Kidney (tissue), 14 donors: ENCODE results near the gene B4GALT6. TPM values are rescaled to one million over a fixed set of nuclear protein-coding genes. Genes with fewer than 3 reads are reported as not detected.

Source experiments
- DNase-seq, 5 donors: peaks; one replicate each; pipeline ENCODE4 v3.0.0-alpha.2; 2013 to 2020
- FAIRE-seq: peaks from 2 replicates; lab custom pipeline; 2012; peaks lifted over from hg19 to GRCh38; lab: Jason Lieb, UNC
- H3K27ac ChIP-seq, 2 donors: one replicate each; pipeline ENCODE4 v1.7.0; 2013; ENCODE audit warnings: low read depth in 2 of 2, low read length in 2 of 2, inconsistent platforms in 1 of 2
- H3K27me3 ChIP-seq: one replicate; pipeline ENCODE4 v1.7.1; 2013; ENCODE audit warnings: low read length, inconsistent platforms; ENCODE audit not compliant: control insufficient read depth, insufficient read depth
- H3K36me3 ChIP-seq, 3 donors: one replicate each; pipeline versions ENCODE4 v1.7.0 to v1.7.1; 2013; ENCODE audit warnings: low read length in 3 of 3, control low read depth in 1 of 3, inconsistent platforms in 1 of 3; ENCODE audit not compliant: insufficient read depth in 3 of 3, control insufficient read depth in 2 of 3
- H3K4me1 ChIP-seq, 3 donors: one replicate each; pipeline versions ENCODE4 v1.7.0 to v1.7.1; 2013; ENCODE audit warnings: low read length in 3 of 3, inconsistent platforms in 1 of 3, low read depth in 1 of 3; ENCODE audit not compliant: control insufficient read depth in 2 of 3, insufficient read depth in 2 of 3
- H3K4me3 ChIP-seq, 3 donors: one replicate each; pipeline versions ENCODE4 v1.7.0 to v1.8.1; 2013; ENCODE audit warnings: low read length in 3 of 3, control low read depth in 1 of 3, inconsistent platforms in 1 of 3
- H3K9ac ChIP-seq, 3 donors: one replicate each; pipeline versions ENCODE4 v1.7.0 to v1.7.1; 2013; ENCODE audit warnings: low read length in 3 of 3, control low read depth in 1 of 3, inconsistent platforms in 1 of 3
- H3K9me3 ChIP-seq, 3 donors: one replicate each; pipeline versions ENCODE4 v1.7.0 to v1.7.1; 2013; ENCODE audit warnings: low read length in 3 of 3, control low read depth in 1 of 3, inconsistent platforms in 1 of 3; ENCODE audit not compliant: control insufficient read depth in 2 of 3, insufficient read depth in 1 of 3
- intact Hi-C: fragments of 100-400 bp; cut with DNase I; formaldehyde crosslinking; loops from one replicate; pipeline ENCODE4 v1.11.1; 2022
- polyA plus RNA-seq: library from polyadenylated mRNA; stranded (reverse); fragments of 350-450 nt; fragmentation: Illumina TruSeq; extraction: RNeasy Lipid Tissue Mini Kit (QIAGEN cat#74804); gene quantifications from one replicate; pipeline ENCODE4 v1.2.3, GENCODE V29; 2014; ENCODE audit warnings: low read depth, low replicate concordance; ENCODE audit not compliant: insufficient read depth
- total RNA-seq: library from RNA; stranded (reverse); fragmentation: NEBNext Ultra II Directional; extraction: Animal tissue kit (Norgen Biotek cat#: 25700); gene quantifications from one replicate; pipeline ENCODE4 v1.2.1, GENCODE V29; 2021
- TF ChIP-seq, protein P1 (sequence below): IDR thresholded peaks from 3 replicates; pipeline ENCODE4 v1.5.1; 2012; ENCODE audit warnings: mild to moderate bottlenecking, moderate library complexity, borderline replicate concordance; ENCODE audit not compliant: insufficient read depth; ENCODE audit errors: extremely low read depth
- donor health status: control.
- donor health status: control.
- donor health status: control.
- donor health status: control.
- donor health status: control.
- donor health status: DM: yes; HTN: yes; CAD: no.
- donor health status: Normal renal cell carcinoma (clear cell type).

Gene B4GALT6
- total and polyA plus RNA-seq, 2 donors from 2014 or later, result 2.1 to 4.2 TPM

DNA sequence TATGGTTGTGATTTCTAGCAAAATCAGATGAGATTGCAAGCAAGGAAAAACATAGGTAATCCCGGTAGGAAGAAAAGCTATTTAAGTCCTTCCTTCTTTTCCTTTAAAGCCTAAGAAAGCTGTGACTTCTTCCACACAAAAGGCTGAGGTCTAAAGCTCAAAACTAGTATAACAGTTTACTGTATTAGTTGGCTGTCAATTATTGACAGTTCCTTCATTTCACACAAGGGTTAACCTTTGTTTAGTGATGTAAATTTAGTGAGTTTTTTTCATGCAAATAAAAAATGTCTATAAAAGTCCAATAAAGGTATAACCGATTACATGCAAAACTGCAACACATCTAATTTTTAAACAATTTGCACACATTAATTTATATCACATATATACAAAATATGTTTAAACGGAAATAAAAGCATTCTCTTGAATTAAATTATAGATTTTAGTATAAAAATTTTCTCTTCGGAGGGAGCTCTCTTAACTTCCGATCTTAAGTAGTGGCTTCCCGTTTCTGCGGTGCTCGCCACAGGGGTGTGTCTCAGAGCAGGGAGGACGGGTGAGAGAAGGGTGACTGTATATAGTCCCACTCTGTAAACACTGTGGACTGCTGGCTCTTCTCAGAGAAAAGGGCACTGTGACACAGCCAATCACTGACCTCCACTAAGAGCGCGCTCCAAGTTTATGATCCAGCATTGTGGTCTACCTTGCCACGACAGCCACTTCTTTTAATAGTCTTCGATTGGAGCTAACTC, 59.3 kb downstream of the B4GALT6 start:
- H3K9me3 ChIP-seq, result no peaks in the 10 kb centered on the region
- no peak for DNase-seq
- TF ChIP-seq, protein P1, sequence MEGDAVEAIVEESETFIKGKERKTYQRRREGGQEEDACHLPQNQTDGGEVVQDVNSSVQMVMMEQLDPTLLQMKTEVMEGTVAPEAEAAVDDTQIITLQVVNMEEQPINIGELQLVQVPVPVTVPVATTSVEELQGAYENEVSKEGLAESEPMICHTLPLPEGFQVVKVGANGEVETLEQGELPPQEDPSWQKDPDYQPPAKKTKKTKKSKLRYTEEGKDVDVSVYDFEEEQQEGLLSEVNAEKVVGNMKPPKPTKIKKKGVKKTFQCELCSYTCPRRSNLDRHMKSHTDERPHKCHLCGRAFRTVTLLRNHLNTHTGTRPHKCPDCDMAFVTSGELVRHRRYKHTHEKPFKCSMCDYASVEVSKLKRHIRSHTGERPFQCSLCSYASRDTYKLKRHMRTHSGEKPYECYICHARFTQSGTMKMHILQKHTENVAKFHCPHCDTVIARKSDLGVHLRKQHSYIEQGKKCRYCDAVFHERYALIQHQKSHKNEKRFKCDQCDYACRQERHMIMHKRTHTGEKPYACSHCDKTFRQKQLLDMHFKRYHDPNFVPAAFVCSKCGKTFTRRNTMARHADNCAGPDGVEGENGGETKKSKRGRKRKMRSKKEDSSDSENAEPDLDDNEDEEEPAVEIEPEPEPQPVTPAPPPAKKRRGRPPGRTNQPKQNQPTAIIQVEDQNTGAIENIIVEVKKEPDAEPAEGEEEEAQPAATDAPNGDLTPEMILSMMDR, result no peak
- FAIRE-seq, result no peak
- no peak overlapping the region for H3K27ac ChIP-seq
- no peak overlapping the region for H3K9ac ChIP-seq
- H3K4me1 ChIP-seq, result no peaks in the 10 kb centered on the region
- H3K27me3 ChIP-seq, result no peaks in the 10 kb centered on the region
- intact Hi-C loops, result no loop called here
- H3K36me3 ChIP-seq, result no peaks in the 10 kb centered on the region
- no peak overlapping the region for H3K4me3 ChIP-seq

DNA sequence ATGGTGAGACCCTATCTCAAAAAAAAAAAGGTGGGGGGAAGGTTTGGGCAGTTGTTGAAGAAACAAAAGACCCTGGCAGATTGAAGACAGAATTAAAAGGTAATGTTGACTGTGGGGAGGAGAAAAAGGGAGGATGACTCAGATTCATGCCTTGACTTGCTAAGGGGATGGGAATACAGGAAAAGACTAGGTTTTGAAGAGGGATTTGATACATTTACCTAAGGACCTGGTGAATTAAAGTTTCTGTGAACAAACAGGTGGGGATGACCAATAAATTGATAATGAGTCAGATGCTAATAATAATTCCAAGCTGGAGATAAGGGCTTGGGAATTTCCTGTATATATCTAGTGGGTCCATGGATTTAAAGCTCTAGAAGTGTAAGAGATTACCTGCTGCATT, 65.1 kb downstream of the B4GALT6 start:
- FAIRE-seq, result no peak
- H3K9ac ChIP-seq, result no peak overlapping the region
- H3K4me1 ChIP-seq, result no peaks in the 10 kb centered on the region
- no peak overlapping the region for H3K27ac ChIP-seq
- TF ChIP-seq, protein P1, result no peak
- no peak overlapping the region for H3K4me3 ChIP-seq
- H3K27me3 ChIP-seq, result no peaks in the 10 kb centered on the region
- intact Hi-C loops, result no loop called here
- no peak for DNase-seq
- no peaks in the 10 kb centered on the region for H3K9me3 ChIP-seq
- H3K36me3 ChIP-seq, result no peaks in the 10 kb centered on the region

DNA sequence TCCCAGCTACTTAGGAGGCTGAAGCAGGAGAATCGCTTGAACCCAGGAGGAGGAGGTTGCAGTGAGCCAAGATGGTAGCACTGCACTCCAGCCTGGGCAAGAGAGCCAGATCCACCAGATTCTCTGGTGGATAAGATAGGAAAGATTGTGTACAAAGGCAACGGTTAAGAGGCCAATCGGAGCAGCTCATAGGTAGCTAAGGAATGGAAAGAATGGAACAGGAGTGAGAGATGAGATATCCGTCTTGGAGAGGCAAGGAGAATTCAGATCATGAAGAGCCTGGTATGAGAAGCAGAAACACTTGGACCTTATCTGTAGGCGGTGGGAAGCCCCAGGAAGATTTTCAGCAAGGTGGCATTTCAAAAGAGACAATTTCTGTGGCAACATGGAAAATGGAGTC, 65.6 kb downstream of the B4GALT6 start:
- no peaks in the 10 kb centered on the region for H3K9me3 ChIP-seq
- FAIRE-seq (no peak), DNase-seq (no peak)
- no peaks in the 10 kb centered on the region for H3K36me3 ChIP-seq
- H3K27ac ChIP-seq, result no peak overlapping the region
- H3K4me3 ChIP-seq, result no peak overlapping the region
- intact Hi-C loops, result no loop called here
- H3K9ac ChIP-seq, result no peak overlapping the region
- TF ChIP-seq, protein P1, result no peak
- no peaks in the 10 kb centered on the region for H3K27me3 ChIP-seq
- no peaks in the 10 kb centered on the region for H3K4me1 ChIP-seq
